Kidney (tissue), 14 donors: ENCODE measurements around the gene PRAF2. TPM values are rescaled to one million over a fixed set of nuclear protein-coding genes. Genes with fewer than 3 reads are reported as not detected.

Experiments
- DNase-seq, 5 donors: peaks; one replicate each; pipeline ENCODE4 v3.0.0-alpha.2; 2013 to 2020
- FAIRE-seq: peaks from 2 replicates; lab custom pipeline; 2012; peaks lifted over from hg19 to GRCh38; lab: Jason Lieb, UNC
- H3K27ac ChIP-seq, 2 donors: one replicate each; pipeline ENCODE4 v1.7.0; 2013; ENCODE audit warnings: low read depth in 2 of 2, low read length in 2 of 2, inconsistent platforms in 1 of 2
- H3K27me3 ChIP-seq: one replicate; pipeline ENCODE4 v1.7.1; 2013; ENCODE audit warnings: low read length, inconsistent platforms; ENCODE audit not compliant: control insufficient read depth, insufficient read depth
- H3K36me3 ChIP-seq, 3 donors: one replicate each; pipeline versions ENCODE4 v1.7.0 to v1.7.1; 2013; ENCODE audit warnings: low read length in 3 of 3, control low read depth in 1 of 3, inconsistent platforms in 1 of 3; ENCODE audit not compliant: insufficient read depth in 3 of 3, control insufficient read depth in 2 of 3
- H3K4me1 ChIP-seq, 3 donors: one replicate each; pipeline versions ENCODE4 v1.7.0 to v1.7.1; 2013; ENCODE audit warnings: low read length in 3 of 3, inconsistent platforms in 1 of 3, low read depth in 1 of 3; ENCODE audit not compliant: control insufficient read depth in 2 of 3, insufficient read depth in 2 of 3
- H3K4me3 ChIP-seq, 3 donors: one replicate each; pipeline versions ENCODE4 v1.7.0 to v1.8.1; 2013; ENCODE audit warnings: low read length in 3 of 3, control low read depth in 1 of 3, inconsistent platforms in 1 of 3
- H3K9ac ChIP-seq, 3 donors: one replicate each; pipeline versions ENCODE4 v1.7.0 to v1.7.1; 2013; ENCODE audit warnings: low read length in 3 of 3, control low read depth in 1 of 3, inconsistent platforms in 1 of 3
- H3K9me3 ChIP-seq, 3 donors: one replicate each; pipeline versions ENCODE4 v1.7.0 to v1.7.1; 2013; ENCODE audit warnings: low read length in 3 of 3, control low read depth in 1 of 3, inconsistent platforms in 1 of 3; ENCODE audit not compliant: control insufficient read depth in 2 of 3, insufficient read depth in 1 of 3
- intact Hi-C: fragments of 100-400 bp; cut with DNase I; formaldehyde crosslinking; loops from one replicate; pipeline ENCODE4 v1.11.1; 2022
- polyA plus RNA-seq: library from polyadenylated mRNA; stranded (reverse); fragments of 350-450 nt; fragmentation: Illumina TruSeq; extraction: RNeasy Lipid Tissue Mini Kit (QIAGEN cat#74804); gene quantifications from one replicate; pipeline ENCODE4 v1.2.3, GENCODE V29; 2014; ENCODE audit warnings: low read depth, low replicate concordance; ENCODE audit not compliant: insufficient read depth
- total RNA-seq: library from RNA; stranded (reverse); fragmentation: NEBNext Ultra II Directional; extraction: Animal tissue kit (Norgen Biotek cat#: 25700); gene quantifications from one replicate; pipeline ENCODE4 v1.2.1, GENCODE V29; 2021
- TF ChIP-seq, protein P1 (sequence below): IDR thresholded peaks from 3 replicates; pipeline ENCODE4 v1.5.1; 2012; ENCODE audit warnings: mild to moderate bottlenecking, moderate library complexity, borderline replicate concordance; ENCODE audit not compliant: insufficient read depth; ENCODE audit errors: extremely low read depth
- donor health status: control.
- donor health status: control.
- donor health status: control.
- donor health status: control.
- donor health status: control.
- donor health status: DM: yes; HTN: yes; CAD: no.
- donor health status: Normal renal cell carcinoma (clear cell type).

Gene PRAF2
- total and polyA plus RNA-seq, 2 donors from 2014 or later, result 24.0 to 47.9 TPM

DNA sequence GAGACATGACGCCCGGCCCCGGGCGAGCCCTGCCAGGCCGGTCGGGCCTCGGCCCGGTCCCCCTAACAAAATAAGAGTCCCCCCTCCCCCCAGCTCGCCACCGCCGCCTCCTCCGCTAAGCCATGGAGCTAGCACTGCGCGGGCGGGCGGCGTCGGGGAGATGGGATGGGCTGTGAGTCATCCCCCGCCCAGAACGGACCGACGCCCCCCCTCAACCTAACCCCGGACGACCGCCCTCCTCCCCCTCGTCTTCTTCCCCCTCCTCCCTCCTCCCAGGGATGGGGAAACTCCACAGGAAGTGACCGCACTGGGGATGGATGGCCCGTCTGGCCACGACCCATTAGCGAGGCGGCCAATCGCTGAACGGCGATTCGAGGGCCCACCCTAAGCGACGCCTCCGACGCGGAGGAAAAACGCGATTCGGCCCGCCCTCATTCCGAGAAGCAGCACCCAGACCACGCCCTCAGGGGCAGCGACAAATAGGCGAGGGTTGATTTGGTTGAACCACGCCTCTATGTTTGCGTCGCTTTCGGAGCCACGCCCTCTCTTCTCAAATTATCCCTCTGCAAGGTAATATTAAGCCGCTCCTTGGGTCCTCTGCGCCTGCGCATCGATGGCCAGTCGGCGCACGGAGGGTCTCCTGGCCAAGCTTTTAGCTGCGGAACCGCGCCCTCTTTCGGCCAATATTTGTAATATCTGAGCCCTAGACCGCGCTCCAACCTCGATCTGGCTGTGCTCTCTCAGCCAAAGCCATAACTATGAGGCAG is 30.4 kb downstream of the PRAF2 start, which contains the start of gene TFE3:
TSS of gene TFE3 (minus strand) at position 138 of the 767 bp plus-strand sequence. CDS start at position 7, 131 bp downstream.
- peak within 1 kb of the TSS; percentile 64 to 86 (median 81) for H3K4me3 ChIP-seq
- peak within 1 kb of the TSS; percentile 94 to 97 for H3K27ac ChIP-seq
- intact Hi-C loops, result no loop called here
- peaks cover 0 to 8% (median 0%) of the 10 kb centered on the region in 3 donors for H3K4me1 ChIP-seq
- H3K27me3 ChIP-seq, result no peaks in the 10 kb centered on the region
- DNase-seq (peak; percentile 99), FAIRE-seq (peak; percentile 99)
- H3K9ac ChIP-seq, result peak within 1 kb of the TSS; percentile 52 to 90 (median 89)
- TF ChIP-seq, protein P1, sequence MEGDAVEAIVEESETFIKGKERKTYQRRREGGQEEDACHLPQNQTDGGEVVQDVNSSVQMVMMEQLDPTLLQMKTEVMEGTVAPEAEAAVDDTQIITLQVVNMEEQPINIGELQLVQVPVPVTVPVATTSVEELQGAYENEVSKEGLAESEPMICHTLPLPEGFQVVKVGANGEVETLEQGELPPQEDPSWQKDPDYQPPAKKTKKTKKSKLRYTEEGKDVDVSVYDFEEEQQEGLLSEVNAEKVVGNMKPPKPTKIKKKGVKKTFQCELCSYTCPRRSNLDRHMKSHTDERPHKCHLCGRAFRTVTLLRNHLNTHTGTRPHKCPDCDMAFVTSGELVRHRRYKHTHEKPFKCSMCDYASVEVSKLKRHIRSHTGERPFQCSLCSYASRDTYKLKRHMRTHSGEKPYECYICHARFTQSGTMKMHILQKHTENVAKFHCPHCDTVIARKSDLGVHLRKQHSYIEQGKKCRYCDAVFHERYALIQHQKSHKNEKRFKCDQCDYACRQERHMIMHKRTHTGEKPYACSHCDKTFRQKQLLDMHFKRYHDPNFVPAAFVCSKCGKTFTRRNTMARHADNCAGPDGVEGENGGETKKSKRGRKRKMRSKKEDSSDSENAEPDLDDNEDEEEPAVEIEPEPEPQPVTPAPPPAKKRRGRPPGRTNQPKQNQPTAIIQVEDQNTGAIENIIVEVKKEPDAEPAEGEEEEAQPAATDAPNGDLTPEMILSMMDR, result peak; percentile 60
- peaks cover 0 to 3% (median 0%) of the 10 kb centered on the region in 3 donors for H3K36me3 ChIP-seq
- no peaks in the 10 kb centered on the region for H3K9me3 ChIP-seq

DNA sequence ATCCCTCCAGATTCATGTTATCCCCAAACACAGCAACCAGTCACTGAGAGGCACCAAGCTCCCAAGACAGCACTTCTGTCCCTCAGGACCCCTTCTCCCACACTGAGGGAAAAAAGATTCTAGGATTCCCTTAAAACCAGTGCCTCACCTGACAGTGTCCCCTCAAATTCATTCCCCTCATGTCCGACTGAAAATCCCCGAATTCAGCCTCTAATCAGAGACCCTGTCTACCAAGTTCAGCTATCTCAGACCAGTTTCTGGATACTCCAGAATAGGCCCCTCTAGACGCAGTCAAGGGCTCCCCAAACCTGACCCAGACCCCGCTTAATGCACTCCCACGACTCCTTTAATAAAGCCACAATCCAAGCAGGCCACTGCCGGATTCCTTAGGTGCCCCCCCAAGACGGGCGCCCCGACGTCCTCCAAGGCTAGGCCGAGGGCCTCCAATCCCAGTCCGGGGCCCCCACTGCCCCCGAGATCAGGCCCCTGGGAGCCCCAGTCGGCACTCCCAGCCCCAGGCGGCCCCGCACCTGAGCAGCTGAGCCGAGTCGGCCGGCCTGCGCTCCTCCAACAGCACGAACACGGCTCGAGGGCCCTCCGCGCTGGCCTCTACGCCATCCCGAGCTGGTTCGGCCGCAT is 31.1 kb downstream of the PRAF2 start:
- Histone ChIP-seq H3K9me3 (no peaks in the 10 kb centered on the region), H3K36me3 (peaks cover under 1 to 6% (median 2%) of the 10 kb centered on the region in 3 donors), H3K4me3 (peak overlapping the region; percentile 64 to 86 (median 81)), H3K9ac (peak overlapping the region; percentile 52 to 90 (median 89)), H3K4me1 (peaks cover 0 to 8% (median 0%) of the 10 kb centered on the region in 3 donors), H3K27ac (peak overlapping the region; percentile 94 to 97), H3K27me3 (no peaks in the 10 kb centered on the region)
- TF ChIP-seq, protein P1, result no peak
- DNase-seq (peak in 2 of 5 donors; percentile 19 to 82), FAIRE-seq (no peak)
- intact Hi-C loops, result no loop called here

DNA sequence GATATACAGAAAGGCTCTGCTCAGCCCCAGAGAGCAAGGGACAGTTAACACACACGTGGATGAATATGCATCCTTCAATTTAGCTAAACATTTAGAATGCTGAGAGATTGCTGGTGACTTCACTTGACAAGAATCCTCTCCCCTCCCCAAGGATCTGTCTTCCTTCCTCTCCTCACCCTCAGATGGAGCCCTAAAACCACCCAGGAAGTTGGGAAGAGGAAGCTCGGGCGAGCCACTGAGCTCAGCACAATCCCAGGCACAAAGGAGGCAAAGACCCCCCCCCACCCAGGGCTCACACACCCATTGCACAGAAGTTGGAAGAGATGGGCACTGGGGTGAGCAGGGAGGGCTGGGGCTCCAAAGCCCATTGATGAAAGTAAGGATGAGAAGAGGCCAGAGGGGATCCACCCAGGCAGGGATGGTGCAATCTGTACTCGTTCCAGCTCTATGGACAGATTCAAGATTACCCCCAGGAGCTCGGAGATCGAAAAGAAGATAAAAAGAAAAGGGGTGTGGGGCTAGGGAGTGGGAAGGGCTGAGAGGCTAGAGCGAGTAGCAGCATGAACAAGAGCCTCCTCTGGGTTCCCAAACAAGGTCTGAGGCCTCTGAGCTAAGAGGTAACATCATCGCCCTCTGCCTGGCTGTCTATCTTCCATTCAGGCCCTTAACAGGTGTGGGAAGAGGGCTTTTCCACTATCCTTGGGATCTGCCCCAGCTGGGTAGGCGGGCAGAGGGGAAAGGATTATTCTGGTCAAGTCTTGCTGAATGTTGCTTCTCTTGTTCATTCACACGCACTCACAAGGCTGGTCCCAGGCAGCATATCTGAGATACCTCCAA is 31.8 kb downstream of the PRAF2 start:
- no peak for FAIRE-seq
- H3K27me3 ChIP-seq, result no peaks in the 10 kb centered on the region

More for the DNA sequence above, 31.8 kb downstream of the PRAF2 start:
- peaks cover 2 to 7% (median 5%) of the 10 kb centered on the region in 3 donors for H3K36me3 ChIP-seq
- TF ChIP-seq, protein P1, result no peak
- peak overlapping the region; percentile 64 to 86 (median 81) for H3K4me3 ChIP-seq
- peak in 1 of 5 donors; percentile 39 for DNase-seq
- peaks cover 0 to 8% (median 0%) of the 10 kb centered on the region in 3 donors for H3K4me1 ChIP-seq
- H3K27ac ChIP-seq, result peak overlapping the region; percentile 94 to 97
- peak overlapping the region; percentile 52 to 90 (median 89) for H3K9ac ChIP-seq
- intact Hi-C loops, result no loop called here
- H3K9me3 ChIP-seq, result no peaks in the 10 kb centered on the region
